Measurements from ENCODE around the gene C1QTNF9B. TPM values are rescaled to one million over a fixed set of nuclear protein-coding genes. Genes with fewer than 3 reads are reported as not detected.
"Not testable (repeated sequence)": the region's sequence is repeated elsewhere in the genome, so short reads cannot be mapped to it uniquely, and the experiment has no call there.

Gene C1QTNF9B
- total RNA-seq, result 3.1 TPM
- long read RNA-seq, partial matches to known transcripts, result 0 of 2 reads
- long read RNA-seq, other reads (novel, unspliced or antisense), result 2 of 2 reads

- intact Hi-C loops (cut with DNase I); DNase-seq (ENCODE audit: missing footprints); ATAC-seq: not testable (repeated sequence)
Observed at GRCh38 chr13:23897452-23897919, at the start of gene C1QTNF9B. Gene C1QTNF9B, minus strand, starts transcription at chr13:23897502.

- no peak for ATAC-seq
- intact Hi-C loops (cut with DNase I), result no loop called here
- DNase-seq (ENCODE audit: missing footprints), result no peak
Observed at GRCh38 chr13:23946900-23947299, 49.6 kb upstream of the C1QTNF9B start.

GRCh38 chr13:23946067-23946466 is 48.8 kb upstream of the C1QTNF9B start:
- intact Hi-C loops (cut with DNase I), result no loop called here
- no peak for ATAC-seq
- DNase-seq (ENCODE audit: missing footprints), result no peak

- DNase-seq (ENCODE audit: missing footprints), result no peak
- ATAC-seq, result no peak
- intact Hi-C loops (cut with DNase I), result no loop called here
Observed at GRCh38 chr13:23945612-23946011, 48.3 kb upstream of the C1QTNF9B start.

- no peak for DNase-seq (ENCODE audit: missing footprints)
- intact Hi-C loops (cut with DNase I), result no loop called here
- ATAC-seq, result no peak
Observed at GRCh38 chr13:23941211-23941610, 43.9 kb upstream of the C1QTNF9B start.

- intact Hi-C loops (cut with DNase I); ATAC-seq; DNase-seq (ENCODE audit: missing footprints): not testable (repeated sequence)
Observed at GRCh38 chr13:23939666-23940065, 42.4 kb upstream of the C1QTNF9B start.

- DNase-seq (ENCODE audit: missing footprints), result no peak
- ATAC-seq, result no peak
- intact Hi-C loops (cut with DNase I), result no loop called here
Observed at GRCh38 chr13:23934520-23934919, 37.2 kb upstream of the C1QTNF9B start.

GRCh38 chr13:23928985-23929384 is 31.7 kb upstream of the C1QTNF9B start:
- ATAC-seq, result no peak
- DNase-seq (ENCODE audit: missing footprints), result no peak
- intact Hi-C loops (cut with DNase I), result no loop called here

GRCh38 chr13:23923031-23923430 is 25.7 kb upstream of the C1QTNF9B start:
- intact Hi-C loops (cut with DNase I), result loop anchor here (2.0 kb wide), 1 partner anchor 298 kb away; no protein-coding TSS in a partner anchor
- ATAC-seq, result no peak
- no peak for DNase-seq (ENCODE audit: missing footprints)

- no peak for DNase-seq (ENCODE audit: missing footprints)
- ATAC-seq, result no peak
- intact Hi-C loops (cut with DNase I), result loop anchor here (2.0 kb wide), 1 partner anchor 299 kb away; no protein-coding TSS in a partner anchor
Observed at GRCh38 chr13:23922005-23922932, 25.0 kb upstream of the C1QTNF9B start.

GRCh38 chr13:23921451-23921888 is 24.2 kb upstream of the C1QTNF9B start:
- ATAC-seq, result no peak
- intact Hi-C loops (cut with DNase I), result no loop called here
- DNase-seq (ENCODE audit: missing footprints), result no peak

GRCh38 chr13:23919006-23919405 is 21.7 kb upstream of the C1QTNF9B start:
- DNase-seq (ENCODE audit: missing footprints) (no peak), ATAC-seq (no peak)
- intact Hi-C loops (cut with DNase I), result no loop called here

GRCh38 chr13:23918208-23918607 is 20.9 kb upstream of the C1QTNF9B start:
- intact Hi-C loops (cut with DNase I), result no loop called here
- no peak for ATAC-seq
- no peak for DNase-seq (ENCODE audit: missing footprints)

- no peak for ATAC-seq
- intact Hi-C loops (cut with DNase I), result no loop called here
- DNase-seq (ENCODE audit: missing footprints), result no peak
Observed at GRCh38 chr13:23915308-23915707, 18.0 kb upstream of the C1QTNF9B start.

- ATAC-seq (no peak), DNase-seq (ENCODE audit: missing footprints) (no peak)
- intact Hi-C loops (cut with DNase I), result no loop called here
Observed at GRCh38 chr13:23912469-23912868, 15.2 kb upstream of the C1QTNF9B start.

GRCh38 chr13:23909606-23910005 is 12.3 kb upstream of the C1QTNF9B start:
- intact Hi-C loops (cut with DNase I), result no loop called here
- ATAC-seq (no peak), DNase-seq (ENCODE audit: missing footprints) (no peak)

GRCh38 chr13:23905766-23906165 is 8.5 kb upstream of the C1QTNF9B start:
- no peak for ATAC-seq
- intact Hi-C loops (cut with DNase I), result no loop called here
- no peak for DNase-seq (ENCODE audit: missing footprints)

GRCh38 chr13:23903906-23904280 is 6.6 kb upstream of the C1QTNF9B start:
- DNase-seq (ENCODE audit: missing footprints) (no peak), ATAC-seq (peak; percentile 37)
- intact Hi-C loops (cut with DNase I), result no loop called here

GRCh38 chr13:23902975-23903905 is 5.9 kb upstream of the C1QTNF9B start:
- ATAC-seq, result peak; percentile 16
- DNase-seq (ENCODE audit: missing footprints), result peak; percentile 56
- intact Hi-C loops (cut with DNase I), result no loop called here

All from Right ventricle myocardium inferior (tissue), 1 donor.